ENCODE measurements around the gene DBX1. TPM values are rescaled to one million over a fixed set of nuclear protein-coding genes. Genes with fewer than 3 reads are reported as not detected.
A peak's percentile ranks its signal among the peaks of the same experiment; 100 is the strongest.

DBX1 gene
- total RNA-seq, 2 experiments from 2014 or later = not detected

DNA sequence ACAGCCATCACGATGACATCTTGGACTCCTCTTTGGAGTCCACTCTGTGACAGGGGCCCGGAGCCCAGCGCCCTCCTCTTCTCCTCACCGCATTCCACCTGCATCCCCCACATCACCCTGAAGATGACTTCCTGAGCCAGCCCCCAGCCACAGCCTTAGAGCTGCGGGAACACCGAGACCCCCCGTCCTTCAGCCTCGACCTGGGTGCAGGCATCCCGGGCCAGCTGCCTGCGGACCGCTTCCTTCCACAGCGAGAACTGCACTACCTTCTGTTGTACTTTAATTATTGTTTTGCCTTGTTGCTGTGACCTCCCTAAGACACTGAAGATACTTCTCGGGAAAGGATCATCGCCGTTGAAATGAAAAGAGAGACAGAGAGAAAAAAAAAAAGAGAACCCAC lies 42.1 kb downstream of the DBX1 start:
- no peak for ATAC-seq
- Mint-ChIP-seq H3K36me3 (ENCODE audit: low read depth) (no peaks in the 10 kb centered on the region), H3K4me3 (no peak overlapping the region), H3K4me1 (no peaks in the 10 kb centered on the region), H3K27ac (no peak overlapping the region), H3K9me3 (ENCODE audit: low read depth) (no peaks in the 10 kb centered on the region), H3K27me3 (peaks cover 12% of the 10 kb centered on the region)
- ChIA-PET CTCF (interaction anchor here (0.8 to 1.3 kb wide), 2 partner anchors 11 to 16 kb away, joined by 3 to 8 read pairs; no protein-coding TSS in a partner anchor), POLR2A (no interaction called here)
- no peak for DNase-seq
- intact Hi-C loops (cut with DNase I, micrococcal nuclease) = loop anchor here in 1 of 2 experiments (10.0 kb wide), 1 partner anchor 63 kb away; no protein-coding TSS in a partner anchor

DNA sequence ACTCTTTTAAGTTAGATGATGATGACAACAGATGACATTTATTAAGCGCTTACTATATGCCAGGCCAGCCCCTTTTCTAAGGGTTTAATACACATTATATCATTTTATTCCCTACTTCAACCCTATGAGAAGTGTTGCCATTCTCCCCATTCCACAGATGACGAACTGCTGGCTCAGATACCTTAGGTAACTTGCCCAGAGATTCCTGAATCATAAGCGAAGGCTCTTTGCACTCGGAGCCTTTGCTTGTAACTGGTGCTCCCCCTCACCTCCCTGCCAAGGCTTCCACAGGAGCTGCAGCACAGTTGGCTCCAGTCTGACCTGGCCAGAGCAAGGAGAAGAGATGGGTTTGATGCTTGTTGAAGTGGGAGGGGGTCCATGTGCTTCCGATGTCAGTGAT lies 43.0 kb downstream of the DBX1 start:
- DNase-seq (no peak), ATAC-seq (no peak)
- ChIA-PET POLR2A (no interaction called here), CTCF (interaction anchor here (0.7 to 1.5 kb wide), 5 partner anchors 10 to 694 kb away, joined by 3 to 8 read pairs (median 4); no protein-coding TSS in a partner anchor)
- H3K27me3 Mint-ChIP-seq = peaks cover 12% of the 10 kb centered on the region
- no peaks in the 10 kb centered on the region for H3K36me3 Mint-ChIP-seq (ENCODE audit: low read depth)
- no peaks in the 10 kb centered on the region for H3K9me3 Mint-ChIP-seq (ENCODE audit: low read depth)
- intact Hi-C loops (cut with DNase I, micrococcal nuclease) = loop anchor here in 1 of 2 experiments (10.0 kb wide), 1 partner anchor 62 kb away; no protein-coding TSS in a partner anchor
- peaks cover 5% of the 10 kb centered on the region for H3K4me1 Mint-ChIP-seq
- no peak overlapping the region for H3K27ac Mint-ChIP-seq
- H3K4me3 Mint-ChIP-seq = no peak overlapping the region

DNA sequence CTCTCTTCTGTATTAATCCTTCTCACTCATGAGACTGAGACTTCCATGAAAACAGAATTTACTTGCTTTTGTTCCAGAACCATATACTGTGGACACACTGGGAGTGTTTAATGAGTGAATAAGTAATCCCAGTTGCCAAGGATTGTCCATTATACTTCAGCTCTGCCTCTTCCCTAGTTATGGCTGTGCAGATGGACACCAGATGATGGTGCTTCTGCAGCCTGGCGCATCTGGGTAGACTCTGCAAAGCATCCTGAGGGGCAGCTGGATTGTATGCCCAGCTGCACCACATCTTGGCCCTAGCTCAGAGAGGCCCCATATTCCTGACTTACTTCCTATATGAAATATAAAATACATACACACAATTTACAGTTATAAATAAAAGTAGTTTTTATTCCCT lies 43.5 kb downstream of the DBX1 start:
- Mint-ChIP-seq H3K4me3 (no peak overlapping the region), H3K36me3 (ENCODE audit: low read depth) (no peaks in the 10 kb centered on the region), H3K27ac (no peak overlapping the region), H3K4me1 (peaks cover 7% of the 10 kb centered on the region), H3K27me3 (peaks cover 12% of the 10 kb centered on the region), H3K9me3 (ENCODE audit: low read depth) (no peaks in the 10 kb centered on the region)
- ChIA-PET CTCF (interaction anchor here (0.7 to 2.4 kb wide), 4 partner anchors 11 to 694 kb away, joined by 3 to 8 read pairs (median 4); no protein-coding TSS in a partner anchor), POLR2A (no interaction called here)
- ATAC-seq (no peak), DNase-seq (no peak)
- intact Hi-C loops (cut with DNase I, micrococcal nuclease) = loop anchor here in 1 of 2 experiments (10.0 kb wide), 1 partner anchor 62 kb away; no protein-coding TSS in a partner anchor

DNA sequence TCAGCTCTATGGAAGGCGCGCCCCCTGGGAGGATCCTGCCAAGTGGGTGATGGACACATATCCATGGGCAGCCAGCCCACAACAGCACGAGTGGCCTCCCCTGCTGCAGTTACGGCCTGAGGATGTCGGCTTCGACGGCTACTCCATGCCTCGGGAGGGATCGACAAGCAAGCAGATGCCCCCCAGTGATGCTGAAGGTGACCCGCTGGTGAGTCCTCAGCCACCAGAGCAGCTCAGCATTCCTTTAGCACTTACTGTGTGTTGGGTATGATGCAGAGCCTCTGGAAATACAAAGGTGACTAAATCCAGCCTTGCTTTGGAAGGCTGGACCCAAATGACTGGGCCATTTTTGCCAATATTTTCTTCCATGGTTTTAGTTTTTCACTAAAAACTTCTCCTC lies 45.7 kb downstream of the DBX1 start:
- Mint-ChIP-seq H3K27ac (no peak overlapping the region), H3K9me3 (ENCODE audit: low read depth) (no peaks in the 10 kb centered on the region), H3K4me1 (peaks cover 7% of the 10 kb centered on the region), H3K36me3 (ENCODE audit: low read depth) (no peaks in the 10 kb centered on the region), H3K4me3 (no peak overlapping the region), H3K27me3 (peaks cover 15% of the 10 kb centered on the region)
- no peak for ATAC-seq
- DNase-seq = no peak
- ChIA-PET CTCF (interaction anchor here (1.4 to 2.4 kb wide), 2 partner anchors 13 to 18 kb away, joined by 5 to 8 read pairs; no protein-coding TSS in a partner anchor), POLR2A (interaction anchor here (0.7 kb wide), 1 partner anchor 104 kb away, joined by 4 read pairs; no protein-coding TSS in a partner anchor)
- intact Hi-C loops (cut with DNase I, micrococcal nuclease) = loop anchor here in 1 of 2 experiments (10.0 kb wide), 1 partner anchor 60 kb away; no protein-coding TSS in a partner anchor

DNA sequence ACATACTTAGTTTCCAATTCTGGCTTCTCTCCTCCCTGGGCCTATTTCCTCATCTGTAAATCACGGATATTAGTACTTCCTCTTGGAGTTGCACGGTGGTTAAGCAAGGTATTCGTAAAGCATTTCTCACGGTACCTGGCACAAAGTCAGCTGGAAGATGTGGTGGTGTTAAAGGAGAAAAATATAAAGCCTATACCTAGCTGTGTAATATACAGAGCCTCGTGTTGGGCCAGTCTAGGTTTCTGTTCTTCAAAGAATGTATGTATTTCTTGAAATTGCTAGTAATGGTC lies 47.2 kb downstream of the DBX1 start:
- peaks cover 7% of the 10 kb centered on the region for H3K4me1 Mint-ChIP-seq
- ChIA-PET CTCF (interaction anchor here (0.6 to 4.4 kb wide), 7 partner anchors 14 to 178 kb away, joined by 3 to 22 read pairs (median 4); no protein-coding TSS in a partner anchor), POLR2A (no interaction called here)
- no peak overlapping the region for H3K4me3 Mint-ChIP-seq
- intact Hi-C loops (cut with DNase I, micrococcal nuclease) = loop anchor here in 1 of 2 experiments (10.0 kb wide), 1 partner anchor 58 kb away; no protein-coding TSS in a partner anchor
- ATAC-seq = no peak
- peaks cover 8% of the 10 kb centered on the region for H3K27me3 Mint-ChIP-seq
- H3K27ac Mint-ChIP-seq = no peak overlapping the region
- DNase-seq = no peak
- no peaks in the 10 kb centered on the region for H3K9me3 Mint-ChIP-seq (ENCODE audit: low read depth)
- H3K36me3 Mint-ChIP-seq (ENCODE audit: low read depth) = no peaks in the 10 kb centered on the region

DNA sequence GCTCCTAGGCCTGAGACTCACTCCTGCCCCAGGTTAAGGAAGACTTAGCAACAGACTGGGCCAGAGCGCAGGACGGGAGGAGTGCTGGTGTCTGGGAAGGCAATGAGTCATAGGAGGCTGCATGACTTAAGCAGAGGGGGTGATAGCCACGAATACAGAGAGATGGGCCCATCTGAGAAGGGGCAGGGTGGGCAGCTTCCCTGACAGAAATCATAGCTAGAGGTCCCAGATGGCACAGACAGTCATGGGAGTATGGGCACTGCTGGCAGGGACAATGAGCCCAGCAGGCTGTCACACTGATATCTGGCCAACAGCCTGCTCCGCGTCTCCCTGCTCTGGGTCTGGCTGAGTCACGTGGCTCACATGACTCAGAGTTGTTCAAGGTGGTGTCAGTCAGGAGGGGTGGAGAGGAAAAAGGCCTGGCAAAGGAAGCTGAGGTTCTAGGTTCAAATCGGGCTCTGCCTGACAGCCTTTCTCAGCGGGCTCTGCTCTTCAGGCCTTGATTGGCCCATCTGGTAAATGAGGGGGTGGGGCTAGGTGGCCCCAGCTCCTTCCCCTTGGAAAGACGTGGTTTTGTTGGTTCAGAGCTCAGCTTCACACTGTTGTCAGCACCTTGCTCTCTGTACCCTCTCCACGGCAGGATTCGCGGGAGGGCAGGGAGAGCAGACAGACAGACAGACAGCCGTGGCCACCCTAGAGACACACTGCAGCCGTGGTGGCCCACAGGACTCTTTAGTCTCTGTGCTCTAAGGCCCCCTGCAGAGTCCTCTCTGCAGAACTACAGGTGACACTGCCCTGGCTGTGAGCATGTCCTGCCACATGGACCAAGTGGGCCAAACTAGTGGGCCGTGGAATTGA lies 47.8 kb downstream of the DBX1 start:
- H3K4me1 Mint-ChIP-seq = peaks cover 7% of the 10 kb centered on the region

DNA sequence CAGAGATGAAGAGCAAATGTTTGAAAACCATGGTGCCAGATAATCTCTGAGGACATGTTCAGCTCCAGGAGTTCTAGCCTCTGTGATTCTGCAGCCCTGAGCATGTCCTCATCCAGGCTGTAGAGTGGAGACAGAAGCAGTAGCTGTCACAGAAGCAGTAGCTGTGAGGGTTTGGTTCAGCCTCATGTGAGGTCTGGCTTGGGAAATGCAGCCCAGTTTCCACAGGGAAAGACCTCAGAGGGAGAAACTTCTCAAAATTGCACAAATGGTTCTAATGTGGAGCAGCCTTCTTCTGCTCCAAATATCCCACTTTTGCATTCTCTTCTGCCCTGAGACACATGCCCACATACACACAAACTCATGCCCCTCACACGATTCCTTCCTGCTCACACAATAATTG lies 48.4 kb downstream of the DBX1 start:
- DNase-seq (no peak), ATAC-seq (no peak)
- Mint-ChIP-seq H3K9me3 (ENCODE audit: low read depth) (no peaks in the 10 kb centered on the region), H3K36me3 (ENCODE audit: low read depth) (no peaks in the 10 kb centered on the region), H3K27ac (no peak overlapping the region), H3K27me3 (peaks cover 8% of the 10 kb centered on the region), H3K4me1 (peaks cover 7% of the 10 kb centered on the region), H3K4me3 (no peak overlapping the region)
- CTCF ChIA-PET = interaction anchor here (0.7 to 4.4 kb wide), 5 partner anchors 16 to 241 kb away, joined by 3 to 22 read pairs (median 3); no protein-coding TSS in a partner anchor
- intact Hi-C loops (cut with DNase I, micrococcal nuclease) = loop anchor here (1.0 to 10.0 kb wide), 2 partner anchors 57 to 161 kb away; no protein-coding TSS in a partner anchor
- POLR2A ChIA-PET = no interaction called here

More for the DNA sequence above, 47.8 kb downstream of the DBX1 start:
- peaks cover 8% of the 10 kb centered on the region for H3K27me3 Mint-ChIP-seq
- ATAC-seq (peak; percentile 87), DNase-seq (peak; percentile 60)
- intact Hi-C loops (cut with DNase I, micrococcal nuclease) = loop anchor here in 1 of 2 experiments (10.0 kb wide), 1 partner anchor 58 kb away; no protein-coding TSS in a partner anchor
- no peaks in the 10 kb centered on the region for H3K36me3 Mint-ChIP-seq (ENCODE audit: low read depth)
- H3K9me3 Mint-ChIP-seq (ENCODE audit: low read depth) = no peaks in the 10 kb centered on the region
- ChIA-PET CTCF (interaction anchor here (0.6 to 4.4 kb wide), 8 partner anchors 15 to 241 kb away, joined by 3 to 22 read pairs (median 3); no protein-coding TSS in a partner anchor), POLR2A (no interaction called here)
- H3K27ac Mint-ChIP-seq = no peak overlapping the region
- no peak overlapping the region for H3K4me3 Mint-ChIP-seq

DNA sequence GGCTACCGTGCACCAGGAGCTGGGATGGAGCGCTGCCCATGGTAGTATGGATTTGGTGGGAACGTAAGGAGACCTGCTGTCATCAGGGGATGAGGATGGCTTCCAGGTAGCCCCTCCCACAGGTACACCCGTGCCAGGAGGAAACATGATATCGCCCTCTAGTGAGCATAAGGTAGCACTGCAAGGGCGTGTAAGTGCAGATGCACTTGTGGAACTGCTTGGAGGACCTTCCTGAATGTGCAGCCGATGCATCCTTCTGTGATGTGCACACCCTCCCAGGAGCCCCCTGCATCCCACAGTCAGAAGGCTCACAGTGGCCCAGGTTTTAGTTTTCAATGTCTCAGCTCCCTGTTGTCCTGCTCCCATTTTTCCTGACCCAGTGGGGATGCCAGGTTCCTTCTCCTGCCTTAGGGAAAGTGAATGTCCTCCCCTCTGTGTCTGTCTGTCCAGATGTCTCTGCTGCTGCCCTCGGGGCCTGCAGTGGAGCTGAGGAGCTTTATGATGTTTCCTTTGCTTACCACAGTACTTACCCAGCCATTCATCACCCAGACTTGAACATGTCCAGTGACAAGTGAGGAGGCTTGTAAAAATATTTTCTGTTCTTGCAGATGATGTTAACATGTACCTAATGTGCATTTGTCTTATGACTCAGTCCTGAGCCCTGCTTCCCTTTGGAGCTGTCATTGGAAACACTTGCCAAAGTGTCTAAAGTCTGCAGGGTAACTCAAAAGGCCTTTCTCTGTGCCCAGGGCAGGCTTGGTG lies 49.2 kb downstream of the DBX1 start:
- Mint-ChIP-seq H3K27ac (no peak overlapping the region), H3K36me3 (ENCODE audit: low read depth) (no peaks in the 10 kb centered on the region), H3K9me3 (ENCODE audit: low read depth) (no peaks in the 10 kb centered on the region), H3K4me3 (no peak overlapping the region), H3K27me3 (peaks cover 8% of the 10 kb centered on the region), H3K4me1 (peaks cover 7% of the 10 kb centered on the region)
- intact Hi-C loops (cut with DNase I, micrococcal nuclease) = loop anchor here (1.0 to 10.0 kb wide), 3 partner anchors 56 to 173 kb away; no protein-coding TSS in a partner anchor
- peak; percentile 77 for ATAC-seq
- ChIA-PET CTCF (interaction anchor here (0.6 to 4.4 kb wide), 7 partner anchors 17 to 1663 kb away, joined by 3 to 22 read pairs (median 3); no protein-coding TSS in a partner anchor), POLR2A (no interaction called here)
- DNase-seq = peak; percentile 70

DNA sequence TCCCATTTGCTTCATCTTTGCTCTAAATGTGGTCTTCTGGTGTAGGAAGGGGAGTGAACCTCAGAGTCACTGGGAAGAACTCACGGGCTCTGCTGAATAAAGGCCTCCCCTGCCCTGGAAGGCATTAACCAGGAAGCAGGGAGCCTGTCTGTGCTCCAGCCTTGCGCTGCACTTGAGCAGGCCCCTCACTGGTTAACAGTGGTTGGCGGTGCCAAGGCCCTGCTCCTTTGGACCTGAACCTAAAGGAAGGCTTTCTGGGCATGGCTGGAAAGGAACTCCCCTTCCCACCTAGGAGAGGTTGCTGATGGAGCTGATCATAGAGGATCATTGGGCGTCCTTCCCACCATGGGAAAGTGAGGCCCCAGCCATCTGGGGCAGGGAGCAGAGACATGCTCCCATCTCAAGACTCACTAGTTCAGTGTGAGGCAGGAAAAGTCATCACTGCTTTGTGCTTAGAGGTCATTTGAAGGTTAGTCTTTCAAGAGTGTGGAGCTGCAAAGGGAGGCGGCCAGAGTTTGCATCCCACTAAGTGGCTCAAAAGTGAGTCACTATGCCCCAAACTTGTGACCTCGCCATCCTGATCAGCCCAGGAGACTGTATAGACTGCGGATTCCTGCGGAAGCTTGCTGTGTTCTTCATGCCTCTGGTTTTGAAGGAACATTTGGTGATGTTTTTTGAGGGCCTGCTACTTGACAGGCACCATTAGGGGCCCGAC lies 50.4 kb downstream of the DBX1 start:
- Mint-ChIP-seq H3K9me3 (ENCODE audit: low read depth) (no peaks in the 10 kb centered on the region), H3K36me3 (ENCODE audit: low read depth) (no peaks in the 10 kb centered on the region), H3K27ac (no peak overlapping the region), H3K4me3 (no peak overlapping the region), H3K27me3 (peaks cover 6% of the 10 kb centered on the region), H3K4me1 (peaks cover 7% of the 10 kb centered on the region)
- POLR2A ChIA-PET = no interaction called here
- DNase-seq = no peak
- no peak for ATAC-seq
- CTCF ChIA-PET = interaction anchor here (1.0 to 4.4 kb wide), 4 partner anchors 18 to 158 kb away, joined by 3 to 22 read pairs (median 7); no protein-coding TSS in a partner anchor
- intact Hi-C loops (cut with DNase I, micrococcal nuclease) = loop anchor here in 1 of 2 experiments (1.0 to 10.0 kb wide), 2 partner anchors 55 to 172 kb away; no protein-coding TSS in a partner anchor

All from activated CD4-positive, alpha-beta T cell treated with anti-CD3 and anti-CD28 coated beads for 36 hours (primary cell).